WTC11 (cell line): ENCODE measurements around the gene MORC1.

ENCODE experiments used
- ETV6 ChIP-seq: sonication (generic); formaldehyde crosslinking; IDR thresholded peaks from 2 replicates; pipeline ENCODE4 v1.8.1; 2022; ENCODE audit warnings: mild to moderate bottlenecking, missing genetic modification reagents
- SMAD3 ChIP-seq: sonication (generic); formaldehyde crosslinking; IDR thresholded peaks from 2 replicates; pipeline ENCODE4 v1.8.0; 2022; ENCODE audit warnings: missing genetic modification reagents, mild to moderate bottlenecking, borderline replicate concordance
- TF ChIP-seq, protein P1 (sequence below): fragments of 200-600 bp; IDR thresholded peaks from 2 replicates; pipeline ENCODE4 v1.8.0; 2022; ENCODE audit warnings: antibody characterized with exemption
- TF ChIP-seq, protein P2 (sequence below): sonication (generic); formaldehyde crosslinking; conservative IDR thresholded peaks from 2 replicates; pipeline ENCODE4 v1.8.1; 2022; ENCODE audit warnings: mild to moderate bottlenecking, missing genetic modification reagents

DNA sequence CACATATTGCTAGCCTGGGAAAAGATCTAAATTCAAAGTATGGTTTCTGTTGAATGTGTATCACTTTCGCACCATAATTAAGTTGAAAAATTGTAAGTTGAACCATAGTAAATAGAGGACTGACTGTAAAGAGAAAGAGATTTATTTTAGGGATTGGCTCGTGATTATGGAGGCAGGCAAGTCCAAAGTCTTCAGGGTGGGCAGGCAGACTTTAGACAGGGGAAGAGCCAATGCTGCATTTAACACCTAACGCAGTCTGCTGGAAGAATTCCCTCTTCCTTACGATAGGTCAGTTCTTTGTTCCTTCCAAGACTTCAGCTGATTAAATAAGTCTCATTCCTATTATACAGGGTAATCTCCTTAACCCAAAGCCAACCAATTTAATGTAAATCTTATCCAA lies 34.4 kb upstream of the MORC1 start:
- TF ChIP-seq, protein P1, sequence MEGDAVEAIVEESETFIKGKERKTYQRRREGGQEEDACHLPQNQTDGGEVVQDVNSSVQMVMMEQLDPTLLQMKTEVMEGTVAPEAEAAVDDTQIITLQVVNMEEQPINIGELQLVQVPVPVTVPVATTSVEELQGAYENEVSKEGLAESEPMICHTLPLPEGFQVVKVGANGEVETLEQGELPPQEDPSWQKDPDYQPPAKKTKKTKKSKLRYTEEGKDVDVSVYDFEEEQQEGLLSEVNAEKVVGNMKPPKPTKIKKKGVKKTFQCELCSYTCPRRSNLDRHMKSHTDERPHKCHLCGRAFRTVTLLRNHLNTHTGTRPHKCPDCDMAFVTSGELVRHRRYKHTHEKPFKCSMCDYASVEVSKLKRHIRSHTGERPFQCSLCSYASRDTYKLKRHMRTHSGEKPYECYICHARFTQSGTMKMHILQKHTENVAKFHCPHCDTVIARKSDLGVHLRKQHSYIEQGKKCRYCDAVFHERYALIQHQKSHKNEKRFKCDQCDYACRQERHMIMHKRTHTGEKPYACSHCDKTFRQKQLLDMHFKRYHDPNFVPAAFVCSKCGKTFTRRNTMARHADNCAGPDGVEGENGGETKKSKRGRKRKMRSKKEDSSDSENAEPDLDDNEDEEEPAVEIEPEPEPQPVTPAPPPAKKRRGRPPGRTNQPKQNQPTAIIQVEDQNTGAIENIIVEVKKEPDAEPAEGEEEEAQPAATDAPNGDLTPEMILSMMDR: no peak
- TF ChIP-seq ETV6 (CRISPR knock-in tag) (no peak), SMAD3 (CRISPR knock-in tag) (no peak)
- TF ChIP-seq, protein P2, sequence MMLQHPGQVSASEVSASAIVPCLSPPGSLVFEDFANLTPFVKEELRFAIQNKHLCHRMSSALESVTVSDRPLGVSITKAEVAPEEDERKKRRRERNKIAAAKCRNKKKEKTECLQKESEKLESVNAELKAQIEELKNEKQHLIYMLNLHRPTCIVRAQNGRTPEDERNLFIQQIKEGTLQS (CRISPR knock-in tag): no peak
